Muscle layer of duodenum (tissue), 2 donors: ENCODE data around the gene AOC2.
"Not testable (repeated sequence)": the region's sequence is repeated elsewhere in the genome, so short reads cannot be mapped to it uniquely, and the experiment has no call there.

Experiments used
- H3K27ac ChIP-seq: one replicate; pipeline ENCODE4 v1.7.0; 2013; ENCODE audit warnings: mild to moderate bottlenecking, low read length
- H3K27me3 ChIP-seq: one replicate; pipeline ENCODE4 v1.7.0; 2013; ENCODE audit warnings: low read depth, mild to moderate bottlenecking, control low read depth, low read length
- H3K36me3 ChIP-seq, 2 donors: one replicate each; pipeline ENCODE4 v1.7.0; 2013; ENCODE audit warnings: low read length in 2 of 2, control low read depth in 1 of 2, mild to moderate bottlenecking in 1 of 2; ENCODE audit not compliant: insufficient read depth in 2 of 2, control insufficient read depth in 1 of 2
- H3K4me1 ChIP-seq, 2 donors: one replicate each; pipeline ENCODE4 v1.7.0; 2013; ENCODE audit warnings: low read length in 2 of 2, mild to moderate bottlenecking in 2 of 2, control low read depth in 1 of 2, moderate library complexity in 1 of 2; ENCODE audit not compliant: insufficient read depth in 2 of 2, control insufficient read depth in 1 of 2
- H3K4me3 ChIP-seq, 2 donors: one replicate each; pipeline ENCODE4 v1.7.0; 2013; ENCODE audit warnings: low read length in 2 of 2, low read depth in 1 of 2, mild to moderate bottlenecking in 1 of 2
- H3K9me3 ChIP-seq, 2 donors: one replicate each; pipeline ENCODE4 v1.7.0; 2013; ENCODE audit warnings: low read length in 2 of 2, control low read depth in 1 of 2, mild to moderate bottlenecking in 1 of 2; ENCODE audit not compliant: control insufficient read depth in 1 of 2
- donor health status: healthy.

The AOC2 gene

DNA sequence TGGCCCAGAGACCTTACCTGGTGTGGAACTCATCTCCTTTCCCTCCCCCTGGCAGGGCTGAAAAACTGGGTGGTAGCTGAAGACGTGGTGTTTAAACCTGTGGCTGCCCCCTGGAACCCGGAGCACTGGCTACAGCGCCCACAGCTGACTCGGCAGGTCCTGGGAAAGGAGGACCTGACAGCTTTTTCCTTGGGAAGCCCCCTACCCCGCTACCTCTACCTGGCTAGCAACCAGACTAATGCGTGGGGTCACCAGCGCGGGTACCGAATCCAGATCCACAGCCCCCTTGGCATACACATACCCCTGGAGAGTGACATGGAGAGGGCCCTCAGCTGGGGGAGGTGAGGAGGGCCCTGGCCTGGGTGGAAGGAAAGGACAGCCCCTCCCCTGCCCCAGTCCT is 4.7 kb downstream of the AOC2 start:
- H3K27ac ChIP-seq: no peak overlapping the region
- H3K36me3 ChIP-seq: peaks cover 12 to 21% of the 10 kb centered on the region in 2 donors
- H3K9me3 ChIP-seq: no peaks in the 10 kb centered on the region
- no peak overlapping the region for H3K4me3 ChIP-seq
- peaks cover 0 to 14% of the 10 kb centered on the region in 2 donors for H3K4me1 ChIP-seq
- H3K27me3 ChIP-seq: no peaks in the 10 kb centered on the region

DNA sequence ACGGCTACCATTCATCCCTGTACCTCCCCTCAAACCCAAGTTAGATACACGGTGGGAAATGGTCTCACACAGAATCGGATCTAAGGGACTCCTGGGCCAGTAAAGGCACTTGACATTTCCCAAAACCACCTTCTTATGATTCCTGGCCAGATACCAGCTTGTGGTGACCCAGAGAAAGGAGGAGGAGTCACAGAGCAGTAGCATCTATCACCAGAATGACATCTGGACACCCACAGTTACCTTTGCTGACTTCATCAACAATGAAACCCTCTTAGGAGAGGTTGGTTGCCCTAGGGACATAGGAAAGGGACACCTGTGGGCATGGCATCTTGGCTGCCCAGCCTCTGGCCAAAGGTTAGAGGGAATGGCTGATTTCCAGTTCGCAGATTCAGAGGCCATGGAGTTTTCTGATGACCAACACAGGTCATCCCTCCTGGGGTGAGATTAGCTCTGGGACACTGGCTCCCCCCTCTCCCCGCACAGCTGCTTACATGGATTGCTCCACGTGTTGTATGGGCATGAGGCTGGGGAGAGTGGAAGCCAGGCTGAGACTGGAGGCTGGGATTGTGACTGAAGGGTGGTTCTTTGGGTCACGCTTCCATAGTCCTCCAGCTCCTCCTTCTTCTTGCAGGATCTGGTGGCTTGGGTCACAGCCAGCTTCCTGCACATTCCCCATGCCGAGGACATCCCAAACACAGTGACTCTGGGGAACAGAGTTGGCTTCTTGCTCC is 5.2 kb downstream of the AOC2 start:
- Histone ChIP-seq H3K27ac (no peak overlapping the region), H3K4me1 (peaks cover 0 to 17% of the 10 kb centered on the region in 2 donors), H3K4me3 (no peak overlapping the region), H3K27me3 (no peaks in the 10 kb centered on the region), H3K9me3 (no peaks in the 10 kb centered on the region), H3K36me3 (peaks cover 7 to 15% of the 10 kb centered on the region in 2 donors)

- peak within 1 kb of the TSS; percentile 68 for H3K27ac ChIP-seq
- peaks cover 0 to 27% of the 10 kb centered on the region in 2 donors for H3K4me1 ChIP-seq
- peak within 1 kb of the TSS; percentile 58 to 77 for H3K4me3 ChIP-seq
- H3K36me3 ChIP-seq: peaks cover 0 to 10% of the 10 kb centered on the region in 2 donors
- no peaks in the 10 kb centered on the region for H3K9me3 ChIP-seq
- no peaks in the 10 kb centered on the region for H3K27me3 ChIP-seq
Observed at GRCh38 chr17:42850954-42851353, 6.6 kb downstream of the AOC2 start, which contains the start of gene AOC3. Gene AOC3, plus strand, starts transcription at chr17:42851199. Its CDS starts 145 bp downstream, at chr17:42851344.

- not testable (repeated sequence) for H3K27me3 ChIP-seq
- H3K4me3 ChIP-seq: peak overlapping the region; percentile 58 to 77
Observed at GRCh38 chr17:42851371-42852240, 7.2 kb downstream of the AOC2 start.

DNA sequence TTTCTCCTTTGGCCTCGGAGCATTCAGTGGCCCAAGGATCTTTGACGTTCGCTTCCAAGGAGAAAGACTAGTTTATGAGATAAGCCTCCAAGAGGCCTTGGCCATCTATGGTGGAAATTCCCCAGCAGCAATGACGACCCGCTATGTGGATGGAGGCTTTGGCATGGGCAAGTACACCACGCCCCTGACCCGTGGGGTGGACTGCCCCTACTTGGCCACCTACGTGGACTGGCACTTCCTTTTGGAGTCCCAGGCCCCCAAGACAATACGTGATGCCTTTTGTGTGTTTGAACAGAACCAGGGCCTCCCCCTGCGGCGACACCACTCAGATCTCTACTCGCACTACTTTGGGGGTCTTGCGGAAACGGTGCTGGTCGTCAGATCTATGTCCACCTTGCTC is 8.0 kb downstream of the AOC2 start:
- no peaks in the 10 kb centered on the region for H3K27me3 ChIP-seq
- peaks cover 0 to 38% of the 10 kb centered on the region in 2 donors for H3K4me1 ChIP-seq
- peak overlapping the region; percentile 75 for H3K27ac ChIP-seq
- peaks cover 0 to 17% of the 10 kb centered on the region in 2 donors for H3K36me3 ChIP-seq
- H3K9me3 ChIP-seq: no peaks in the 10 kb centered on the region
- H3K4me3 ChIP-seq: peak overlapping the region; percentile 77 to 79

More at GRCh38 chr17:42851371-42852240, 7.2 kb downstream of the AOC2 start:
- Histone ChIP-seq H3K27ac (peak overlapping the region; percentile 68), H3K4me1 (peaks cover 0 to 30% of the 10 kb centered on the region in 2 donors)
- H3K36me3 ChIP-seq, H3K9me3 ChIP-seq: not testable (repeated sequence)

DNA sequence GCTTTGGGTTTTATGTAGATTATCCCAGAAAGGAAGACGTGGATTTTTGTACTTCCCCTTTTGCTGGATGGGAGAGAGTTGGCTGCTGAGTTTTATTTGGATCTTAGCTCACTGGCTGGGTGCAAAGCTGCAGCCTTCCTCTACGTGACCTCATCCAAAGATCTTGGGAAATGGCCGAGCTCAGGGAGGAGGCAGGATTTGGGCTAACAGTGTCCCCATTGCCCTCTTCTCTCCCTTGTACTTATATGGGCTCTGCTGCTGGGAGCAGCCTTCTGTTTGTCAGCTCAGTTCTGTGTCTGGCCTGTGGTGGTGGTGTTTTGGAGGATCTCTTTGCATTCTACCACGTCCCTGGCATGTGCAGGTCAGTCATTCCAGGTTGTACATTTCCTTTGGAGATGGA is 8.6 kb downstream of the AOC2 start:
- Histone ChIP-seq H3K9me3 (no peaks in the 10 kb centered on the region), H3K36me3 (peaks cover 0 to 19% of the 10 kb centered on the region in 2 donors), H3K4me1 (peaks cover 0 to 40% of the 10 kb centered on the region in 2 donors), H3K27ac (peak overlapping the region; percentile 75), H3K27me3 (no peaks in the 10 kb centered on the region), H3K4me3 (peak overlapping the region; percentile 77 to 79)

GRCh38 chr17:42853597-42853967 is 9.2 kb downstream of the AOC2 start:
- H3K9me3 ChIP-seq: no peaks in the 10 kb centered on the region
- peaks cover 0 to 40% of the 10 kb centered on the region in 2 donors for H3K4me1 ChIP-seq
- peaks cover 0 to 19% of the 10 kb centered on the region in 2 donors for H3K36me3 ChIP-seq
- H3K4me3 ChIP-seq: peak overlapping the region; percentile 77 to 79
- peak overlapping the region; percentile 75 for H3K27ac ChIP-seq
- no peaks in the 10 kb centered on the region for H3K27me3 ChIP-seq

- Histone ChIP-seq H3K27me3 (no peaks in the 10 kb centered on the region), H3K36me3 (peaks cover 0 to 19% of the 10 kb centered on the region in 2 donors), H3K9me3 (no peaks in the 10 kb centered on the region), H3K4me1 (peaks cover 0 to 39% of the 10 kb centered on the region in 2 donors), H3K4me3 (peak overlapping the region; percentile 77 to 79), H3K27ac (peak overlapping the region; percentile 39)
Observed at GRCh38 chr17:42853968-42854790, 9.8 kb downstream of the AOC2 start.

DNA sequence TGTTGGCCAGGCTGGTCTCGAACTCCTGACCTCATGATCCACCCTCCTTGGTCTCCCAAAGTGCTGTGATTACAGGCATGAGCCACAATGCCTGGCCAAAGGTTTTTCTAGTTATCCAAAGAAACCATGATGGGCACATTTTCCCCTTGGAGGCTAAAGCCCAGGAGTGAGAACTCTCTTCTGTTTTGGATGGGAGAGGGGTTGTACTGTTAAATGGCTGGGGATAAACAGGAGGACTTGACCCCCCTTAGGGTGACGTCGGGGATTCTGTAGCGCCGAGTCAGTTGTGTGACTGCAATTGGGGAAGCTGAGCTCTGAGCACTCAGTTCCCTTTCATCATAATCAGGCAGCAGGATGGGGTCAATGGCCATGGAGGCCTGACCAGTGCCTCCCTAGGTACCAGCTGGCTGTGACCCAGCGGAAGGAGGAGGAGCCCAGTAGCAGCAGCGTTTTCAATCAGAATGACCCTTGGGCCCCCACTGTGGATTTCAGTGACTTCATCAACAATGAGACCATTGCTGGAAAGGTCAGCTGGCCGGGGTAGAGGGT is 10.7 kb downstream of the AOC2 start:
- no peaks in the 10 kb centered on the region for H3K9me3 ChIP-seq
- peaks cover 0 to 19% of the 10 kb centered on the region in 2 donors for H3K36me3 ChIP-seq
- peak overlapping the region; percentile 30 to 77 for H3K4me3 ChIP-seq
- no peaks in the 10 kb centered on the region for H3K27me3 ChIP-seq
- H3K4me1 ChIP-seq: peaks cover 0 to 29% of the 10 kb centered on the region in 2 donors
- H3K27ac ChIP-seq: no peak overlapping the region

- not testable (repeated sequence) for H3K27me3 ChIP-seq, H3K4me3 ChIP-seq, H3K27ac ChIP-seq, H3K9me3 ChIP-seq
- Histone ChIP-seq H3K4me1 (peaks cover 0 to 28% of the 10 kb centered on the region in 2 donors), H3K36me3 (peaks cover 0 to 19% of the 10 kb centered on the region in 2 donors)
Observed at GRCh38 chr17:42856093-42856492, 11.7 kb downstream of the AOC2 start.
